ENCODE measurements around the gene TRAP1.
"Not testable (repeated sequence)": the region's sequence is repeated elsewhere in the genome, so short reads cannot be mapped to it uniquely, and the experiment has no call there.

DNA sequence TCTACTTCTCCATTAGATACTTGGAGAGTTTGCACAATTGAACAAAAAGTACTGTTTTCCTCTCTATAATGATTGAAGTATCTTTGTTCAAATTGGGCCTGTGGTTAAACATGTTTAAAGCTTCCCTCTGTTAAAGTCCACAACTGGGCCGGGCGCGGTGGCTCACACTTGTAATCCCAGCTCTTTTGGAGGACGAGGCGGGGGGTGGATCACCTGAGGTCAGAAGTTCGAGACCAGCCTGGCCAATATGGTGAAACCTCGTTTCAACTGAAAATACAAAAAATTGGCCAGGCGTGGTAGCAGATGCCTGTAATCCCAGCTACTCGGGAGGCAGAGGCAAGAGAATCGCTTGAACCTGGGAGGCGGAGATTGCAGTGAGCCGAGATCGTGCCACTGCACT lies 108.3 kb downstream of the TRAP1 start:
- TF ChIP-seq CTCF (IDR thresholded peaks at IDR 0.05; ENCODE audit: low read depth, low read length); EZH2phosphoT487 (IDR thresholded peaks at IDR 0.05; ENCODE audit: low read depth): not testable (repeated sequence)
